Skeletal muscle tissue (tissue), 4 donors: Measurements from ENCODE around the gene SDR42E1. TPM values are rescaled to one million over a fixed set of nuclear protein-coding genes. Genes with fewer than 3 reads are reported as not detected.

Experiments used
- H3K27ac ChIP-seq: one replicate; pipeline ENCODE4 v1.7.0; 2013; ENCODE audit warnings: mild to moderate bottlenecking, low read depth, low read length, inconsistent platforms
- H3K27me3 ChIP-seq, 3 donors: one replicate each; pipeline ENCODE4 v1.7.0; 2013; ENCODE audit warnings: low read length in 3 of 3; ENCODE audit not compliant: control insufficient read depth in 3 of 3, insufficient read depth in 3 of 3
- H3K36me3 ChIP-seq, 3 donors: one replicate each; pipeline ENCODE4 v1.7.0; 2013; ENCODE audit warnings: low read length in 3 of 3; ENCODE audit not compliant: control insufficient read depth in 3 of 3, insufficient read depth in 3 of 3
- H3K4me1 ChIP-seq, 3 donors: one replicate each; pipeline ENCODE4 v1.7.0; 2013; ENCODE audit warnings: low read length in 3 of 3, mild to moderate bottlenecking in 3 of 3; ENCODE audit not compliant: control insufficient read depth in 3 of 3, insufficient read depth in 3 of 3
- H3K4me3 ChIP-seq, 3 donors: one replicate each; pipeline ENCODE4 v1.7.0; 2013; ENCODE audit warnings: low read length in 3 of 3
- H3K9ac ChIP-seq, 3 donors: one replicate each; pipeline ENCODE4 v1.7.0; 2013; ENCODE audit warnings: low read length in 3 of 3, mild to moderate bottlenecking in 3 of 3, moderate library complexity in 2 of 3, low read depth in 1 of 3
- H3K9me3 ChIP-seq, 3 donors: one replicate each; pipeline ENCODE4 v1.7.0; 2013; ENCODE audit warnings: low read length in 3 of 3; ENCODE audit not compliant: control insufficient read depth in 3 of 3
- total RNA-seq: library from RNA; depleted of rRNA; stranded (reverse); fragments of >200 nt; gene quantifications from one replicate; pipeline ENCODE4 v1.2.3, GENCODE V29; 2014
- donor health status: Osteomylitis.

Gene SDR42E1
- total RNA-seq, 1 donor from 2014 or later: 0.52 TPM

GRCh38 chr16:82049484-82049883, 38.2 kb upstream of the SDR42E1 start:
- Histone ChIP-seq H3K4me3 (no peak overlapping the region), H3K9me3 (no peaks in the 10 kb centered on the region), H3K36me3 (no peaks in the 10 kb centered on the region), H3K27ac (no peak overlapping the region), H3K27me3 (peaks cover 0 to 2% (median 0%) of the 10 kb centered on the region in 3 donors), H3K4me1 (no peaks in the 10 kb centered on the region), H3K9ac (no peak overlapping the region)

DNA sequence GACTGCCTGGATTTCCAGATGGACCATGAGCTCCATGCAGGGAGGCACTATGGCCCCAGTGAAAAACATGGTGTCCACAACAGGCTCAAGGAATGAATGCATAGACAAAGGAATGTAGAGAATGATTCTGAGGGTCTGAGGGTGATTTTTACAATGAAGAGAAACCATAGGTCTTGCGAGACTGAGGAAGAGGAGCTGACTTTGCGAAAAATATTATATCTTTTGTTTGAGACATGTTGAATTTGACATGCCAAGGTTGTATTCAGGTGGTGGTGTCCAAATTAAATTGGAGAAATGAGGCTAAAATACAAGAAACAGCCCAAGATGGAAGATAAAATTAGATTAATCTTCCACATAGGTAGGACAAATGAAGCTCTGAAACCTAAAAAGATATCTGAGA, 36.5 kb upstream of the SDR42E1 start:
- no peaks in the 10 kb centered on the region for H3K9me3 ChIP-seq
- peaks cover 0 to 2% (median 0%) of the 10 kb centered on the region in 3 donors for H3K27me3 ChIP-seq
- no peak overlapping the region for H3K27ac ChIP-seq

DNA sequence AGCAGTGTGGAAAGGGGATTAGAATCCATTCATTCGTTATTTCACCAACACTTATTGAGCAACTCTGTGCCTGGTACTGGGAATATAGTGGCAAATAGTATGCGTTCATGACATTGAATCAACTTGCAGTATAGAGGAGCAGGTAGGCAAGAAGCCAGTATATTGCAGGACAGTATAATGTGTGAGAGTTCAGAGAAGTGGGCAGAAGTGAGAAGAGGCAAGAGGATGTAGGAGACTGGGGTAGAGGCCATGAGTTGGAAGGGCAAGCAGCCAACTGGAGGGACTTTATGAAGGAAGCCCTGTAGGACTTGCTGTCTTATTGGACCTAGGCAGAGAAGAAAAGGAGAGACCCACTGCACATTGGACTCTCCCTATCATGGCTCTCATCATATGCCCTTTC, 36.1 kb upstream of the SDR42E1 start:
- Histone ChIP-seq H3K9ac (no peak overlapping the region), H3K36me3 (no peaks in the 10 kb centered on the region), H3K4me3 (no peak overlapping the region), H3K4me1 (no peaks in the 10 kb centered on the region), H3K27ac (no peak overlapping the region), H3K9me3 (no peaks in the 10 kb centered on the region), H3K27me3 (peaks cover 0 to 2% (median 0%) of the 10 kb centered on the region in 3 donors)

More for the DNA sequence above, 36.5 kb upstream of the SDR42E1 start:
- Histone ChIP-seq H3K4me3 (no peak overlapping the region), H3K4me1 (no peaks in the 10 kb centered on the region), H3K9ac (no peak overlapping the region), H3K36me3 (no peaks in the 10 kb centered on the region)

- Histone ChIP-seq H3K4me3 (no peak overlapping the region), H3K27ac (no peak overlapping the region), H3K27me3 (peaks cover 0 to 2% (median 0%) of the 10 kb centered on the region in 3 donors), H3K36me3 (no peaks in the 10 kb centered on the region), H3K4me1 (no peaks in the 10 kb centered on the region), H3K9ac (no peak overlapping the region), H3K9me3 (no peaks in the 10 kb centered on the region)
Observed at GRCh38 chr16:82046941-82047340, 35.7 kb upstream of the SDR42E1 start.

- no peak overlapping the region for H3K4me3 ChIP-seq
- no peaks in the 10 kb centered on the region for H3K27me3 ChIP-seq
- H3K4me1 ChIP-seq: no peaks in the 10 kb centered on the region
- no peak overlapping the region for H3K27ac ChIP-seq
- no peak overlapping the region for H3K9ac ChIP-seq
- H3K9me3 ChIP-seq: no peaks in the 10 kb centered on the region
- no peaks in the 10 kb centered on the region for H3K36me3 ChIP-seq
Observed at GRCh38 chr16:82046541-82046940, 35.3 kb upstream of the SDR42E1 start.

- H3K36me3 ChIP-seq: no peaks in the 10 kb centered on the region
- H3K27me3 ChIP-seq: no peaks in the 10 kb centered on the region
- H3K9me3 ChIP-seq: no peaks in the 10 kb centered on the region
- H3K4me1 ChIP-seq: no peaks in the 10 kb centered on the region
- no peak overlapping the region for H3K4me3 ChIP-seq
- H3K27ac ChIP-seq: no peak overlapping the region
- H3K9ac ChIP-seq: no peak overlapping the region
Observed at GRCh38 chr16:82045465-82045864, 34.2 kb upstream of the SDR42E1 start.

- no peaks in the 10 kb centered on the region for H3K4me1 ChIP-seq
- no peak overlapping the region for H3K9ac ChIP-seq
- no peak overlapping the region for H3K4me3 ChIP-seq
- H3K27me3 ChIP-seq: no peaks in the 10 kb centered on the region
- no peaks in the 10 kb centered on the region for H3K36me3 ChIP-seq
- H3K9me3 ChIP-seq: no peaks in the 10 kb centered on the region
- H3K27ac ChIP-seq: no peak overlapping the region
Observed at GRCh38 chr16:82044585-82044911, 33.3 kb upstream of the SDR42E1 start.

GRCh38 chr16:82043680-82044584, 32.7 kb upstream of the SDR42E1 start:
- no peaks in the 10 kb centered on the region for H3K4me1 ChIP-seq
- no peaks in the 10 kb centered on the region for H3K36me3 ChIP-seq
- H3K9ac ChIP-seq: no peak overlapping the region
- no peak overlapping the region for H3K4me3 ChIP-seq
- no peak overlapping the region for H3K27ac ChIP-seq
- no peaks in the 10 kb centered on the region for H3K27me3 ChIP-seq
- no peaks in the 10 kb centered on the region for H3K9me3 ChIP-seq

- no peaks in the 10 kb centered on the region for H3K9me3 ChIP-seq
- no peaks in the 10 kb centered on the region for H3K36me3 ChIP-seq
- H3K9ac ChIP-seq: no peak overlapping the region
- no peak overlapping the region for H3K4me3 ChIP-seq
- no peak overlapping the region for H3K27ac ChIP-seq
- peaks cover 0 to 4% (median 3%) of the 10 kb centered on the region in 3 donors for H3K27me3 ChIP-seq
- no peaks in the 10 kb centered on the region for H3K4me1 ChIP-seq
Observed at GRCh38 chr16:82042846-82043245, 31.6 kb upstream of the SDR42E1 start.

DNA sequence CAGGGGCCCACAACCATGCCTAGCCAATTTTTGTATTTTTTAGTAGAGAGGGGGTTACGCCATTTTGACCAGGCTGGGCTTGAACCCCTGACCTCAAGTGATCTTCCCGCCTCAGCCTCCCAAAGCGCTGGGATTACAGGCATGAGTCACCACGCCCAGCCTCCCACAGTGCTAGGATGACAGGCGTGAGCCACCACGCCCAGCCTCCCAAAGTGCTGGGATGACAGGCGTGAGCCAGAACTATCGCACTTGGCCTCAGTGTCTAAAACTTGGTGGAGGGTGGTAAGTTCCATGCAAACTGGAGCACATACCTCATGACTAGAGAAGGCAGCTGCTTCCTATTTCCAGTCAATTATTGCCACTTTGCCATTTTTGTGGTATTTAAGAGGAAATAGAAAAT, 30.9 kb upstream of the SDR42E1 start:
- no peak overlapping the region for H3K4me3 ChIP-seq
- H3K27me3 ChIP-seq: peaks cover 0 to 4% (median 3%) of the 10 kb centered on the region in 3 donors

More for the DNA sequence above, 30.9 kb upstream of the SDR42E1 start:
- Histone ChIP-seq H3K27ac (no peak overlapping the region), H3K36me3 (no peaks in the 10 kb centered on the region), H3K9ac (no peak overlapping the region), H3K4me1 (no peaks in the 10 kb centered on the region), H3K9me3 (no peaks in the 10 kb centered on the region)
